GM19043 (cell line): Measurements from ENCODE around the gene HS3ST5.
"Not testable (repeated sequence)": the region's sequence is repeated elsewhere in the genome, so short reads cannot be mapped to it uniquely, and the experiment has no call there.

Source experiments
- ATAC-seq: cut with Tn5 transposase; IDR thresholded peaks from one replicate; pipeline ENCODE4 v1.9.1; 2021; ENCODE audit warnings: low read depth; ENCODE audit not compliant: unreplicated experiment

HS3ST5 gene

DNA sequence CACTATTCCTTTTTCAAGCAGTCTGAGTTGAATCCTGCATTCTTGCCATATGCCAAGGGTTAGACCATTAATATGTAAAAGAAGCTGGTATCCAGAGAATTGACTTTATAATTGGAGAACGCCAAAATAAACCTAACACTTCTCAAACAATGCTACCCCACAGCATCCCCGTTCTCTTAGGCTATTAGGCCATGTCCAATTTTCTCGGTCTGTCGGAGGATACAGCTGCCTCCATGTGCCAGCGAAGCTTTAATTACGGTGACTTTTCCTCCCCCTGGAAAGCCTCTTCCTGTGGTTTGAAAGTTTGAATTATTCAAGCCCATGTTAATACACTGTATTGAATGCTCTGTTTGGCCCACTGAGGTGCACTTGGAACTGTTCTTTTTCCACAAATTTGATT lies 60.5 kb downstream of the HS3ST5 start:
- ATAC-seq = no peak

GRCh38 chr6:114281496-114281895 lies 61.3 kb downstream of the HS3ST5 start:
- no peak for ATAC-seq

DNA sequence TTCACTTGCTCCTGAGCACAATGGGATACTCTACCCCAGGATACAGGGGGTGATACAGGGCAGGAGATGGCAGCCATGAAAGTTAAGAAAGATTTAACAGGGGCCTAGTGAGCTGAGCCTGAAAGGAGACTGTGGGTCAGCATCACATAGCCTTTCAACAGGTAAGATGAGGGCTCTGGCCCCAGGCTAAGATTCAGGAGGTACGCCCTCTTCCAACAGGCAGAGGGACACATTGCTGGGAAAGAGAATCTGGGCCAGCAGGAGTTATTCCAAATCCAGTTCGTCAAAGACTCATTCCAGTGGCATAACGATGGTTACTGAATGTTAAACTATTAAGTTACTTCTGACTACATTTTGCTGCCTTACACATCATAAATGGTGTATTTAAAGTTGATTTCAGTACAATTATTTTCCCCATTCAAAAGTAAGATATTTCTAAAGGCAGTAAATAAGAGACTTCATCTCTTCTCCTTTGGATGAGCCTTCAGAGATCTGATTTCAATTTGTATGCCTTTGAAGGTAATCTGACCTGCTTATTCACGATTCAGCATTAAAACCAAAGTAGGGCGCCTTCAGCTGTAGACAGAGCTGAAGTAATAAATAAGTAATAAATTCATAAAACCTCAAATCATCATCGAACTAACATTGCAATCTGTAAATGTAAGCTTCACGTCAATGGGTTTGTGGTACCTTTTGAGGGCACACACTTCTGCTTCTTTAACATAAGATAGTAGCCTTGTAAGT lies 62.4 kb downstream of the HS3ST5 start:
- no peak for ATAC-seq

DNA sequence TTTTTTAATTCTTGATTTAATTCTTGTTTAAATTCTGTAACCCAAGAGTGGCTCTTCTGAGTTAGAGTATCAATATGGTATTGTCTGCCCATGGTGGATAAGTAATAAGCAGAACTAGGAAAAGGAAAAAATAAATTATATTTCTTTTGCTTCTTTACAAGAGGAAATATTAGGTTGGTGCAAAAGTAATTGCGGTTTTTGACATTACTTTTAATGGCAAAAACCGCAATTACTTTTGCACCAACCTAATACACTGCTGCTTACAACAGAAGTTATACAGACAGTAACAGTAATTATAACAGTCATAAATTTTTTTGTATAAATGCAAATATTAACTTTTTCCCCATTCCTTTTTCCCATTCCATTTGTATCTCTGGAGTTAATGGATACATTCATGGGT lies 65.6 kb downstream of the HS3ST5 start:
- no peak for ATAC-seq

DNA sequence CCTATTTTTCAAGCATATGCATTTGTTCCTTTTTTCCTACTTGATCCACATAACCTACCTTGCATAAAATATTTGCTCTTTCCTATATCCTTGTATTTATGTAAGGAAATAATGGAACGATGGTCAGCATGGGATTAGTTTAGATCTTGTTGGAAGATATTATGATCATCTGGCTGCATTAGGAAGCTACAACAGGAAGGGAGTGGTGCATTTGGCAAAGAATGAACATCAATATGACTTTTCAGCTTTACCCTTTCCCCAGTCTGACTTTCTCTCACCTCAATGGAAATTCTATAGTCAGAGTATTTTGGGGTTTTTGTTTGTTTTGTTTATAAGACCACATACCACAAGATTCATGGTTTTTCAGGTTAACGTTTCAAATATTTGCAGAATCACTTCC lies 66.0 kb downstream of the HS3ST5 start:
- no peak for ATAC-seq

GRCh38 chr6:114274836-114275235 lies 68.0 kb downstream of the HS3ST5 start:
- ATAC-seq = no peak

- no peak for ATAC-seq
These were observed 70.2 kb downstream of the HS3ST5 start for GRCh38 chr6:114272582-114272981.

DNA sequence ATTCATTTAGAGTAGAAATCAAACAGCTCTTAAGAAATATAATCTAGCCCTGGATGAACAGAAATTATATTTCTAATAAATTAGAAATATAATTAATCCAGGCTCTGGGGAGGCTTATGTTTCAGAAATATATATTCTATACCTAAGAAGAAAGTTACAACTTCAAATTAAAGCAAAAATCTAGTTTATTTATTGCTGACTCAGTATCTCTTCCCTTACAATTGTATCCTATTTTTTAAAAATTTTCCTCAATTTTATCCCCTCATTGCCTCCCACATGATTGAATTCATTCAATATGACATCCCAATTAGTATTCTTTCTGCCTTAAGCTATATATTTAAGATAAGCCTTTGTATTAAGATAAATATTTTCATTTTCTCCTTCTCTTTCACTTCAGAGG lies 71.4 kb downstream of the HS3ST5 start:
- no peak for ATAC-seq

GRCh38 chr6:114267897-114268296 lies 74.9 kb downstream of the HS3ST5 start:
- no peak for ATAC-seq

DNA sequence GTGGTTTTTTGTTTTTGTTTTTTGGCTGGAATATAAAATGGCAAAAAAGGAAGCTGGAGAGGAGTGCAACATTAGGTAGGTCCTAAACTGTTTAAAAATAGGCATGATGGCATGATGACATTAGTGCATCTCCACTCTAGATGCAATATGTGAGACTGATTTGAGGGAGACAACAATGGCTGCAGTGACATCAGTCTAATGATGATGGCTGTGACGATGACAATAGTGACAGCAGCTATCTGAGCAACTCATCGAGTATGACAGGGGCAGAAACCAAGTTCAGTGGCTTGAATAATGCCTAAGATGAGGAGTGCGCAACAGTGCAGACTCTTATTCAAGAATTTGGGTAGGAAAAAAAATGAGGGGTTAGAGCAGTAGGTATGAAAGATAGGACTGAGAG lies 82.0 kb downstream of the HS3ST5 start:
- ATAC-seq = no peak

- ATAC-seq = no peak
These were observed 84.4 kb downstream of the HS3ST5 start for GRCh38 chr6:114258376-114258775.

GRCh38 chr6:114253431-114253830 lies 89.4 kb downstream of the HS3ST5 start:
- ATAC-seq = no peak

GRCh38 chr6:114249522-114249921 lies 93.3 kb downstream of the HS3ST5 start:
- no peak for ATAC-seq

GRCh38 chr6:114247101-114247500 lies 95.7 kb downstream of the HS3ST5 start:
- no peak for ATAC-seq

GRCh38 chr6:114240796-114241195 lies 102.0 kb downstream of the HS3ST5 start:
- no peak for ATAC-seq

DNA sequence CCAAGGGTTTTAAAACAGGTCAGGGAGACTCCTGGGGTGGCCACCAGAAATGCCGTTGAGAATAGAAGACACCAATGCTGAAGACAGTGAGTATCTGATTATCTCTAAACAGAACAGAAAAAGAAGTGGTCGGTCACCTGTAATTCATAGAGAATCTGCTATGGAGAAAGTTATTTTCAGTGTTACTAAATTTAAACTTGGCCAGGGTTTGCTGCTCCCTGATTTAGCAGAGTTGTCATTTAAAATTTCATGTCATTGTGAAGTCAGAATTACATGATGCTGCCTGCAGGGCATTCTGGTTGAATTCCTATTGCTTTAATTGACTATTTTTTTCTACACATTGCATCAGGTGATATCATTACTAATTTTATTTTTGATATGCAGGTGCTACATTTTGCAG lies 114.1 kb downstream of the HS3ST5 start:
- no peak for ATAC-seq

GRCh38 chr6:114227944-114228468 lies 114.8 kb downstream of the HS3ST5 start:
- no peak for ATAC-seq

DNA sequence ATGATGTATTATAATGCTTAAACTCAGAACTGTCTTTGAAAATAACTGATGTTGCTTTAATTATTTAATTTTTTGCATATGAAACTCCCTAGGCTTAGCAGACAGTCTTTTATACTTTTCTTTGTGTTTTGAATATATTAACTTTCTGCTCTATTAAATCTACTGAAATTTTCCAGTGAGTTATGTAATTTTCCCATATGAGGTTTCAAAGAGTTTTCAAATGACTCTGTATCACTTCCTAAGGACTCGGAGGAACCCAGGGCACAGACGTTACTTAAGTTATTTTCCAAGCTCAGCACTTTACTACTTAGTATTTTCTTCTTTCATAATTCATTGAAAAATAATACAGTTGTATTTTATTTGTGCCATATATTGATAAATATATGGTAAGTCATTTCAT lies 122.6 kb downstream of the HS3ST5 start:
- no peak for ATAC-seq

DNA sequence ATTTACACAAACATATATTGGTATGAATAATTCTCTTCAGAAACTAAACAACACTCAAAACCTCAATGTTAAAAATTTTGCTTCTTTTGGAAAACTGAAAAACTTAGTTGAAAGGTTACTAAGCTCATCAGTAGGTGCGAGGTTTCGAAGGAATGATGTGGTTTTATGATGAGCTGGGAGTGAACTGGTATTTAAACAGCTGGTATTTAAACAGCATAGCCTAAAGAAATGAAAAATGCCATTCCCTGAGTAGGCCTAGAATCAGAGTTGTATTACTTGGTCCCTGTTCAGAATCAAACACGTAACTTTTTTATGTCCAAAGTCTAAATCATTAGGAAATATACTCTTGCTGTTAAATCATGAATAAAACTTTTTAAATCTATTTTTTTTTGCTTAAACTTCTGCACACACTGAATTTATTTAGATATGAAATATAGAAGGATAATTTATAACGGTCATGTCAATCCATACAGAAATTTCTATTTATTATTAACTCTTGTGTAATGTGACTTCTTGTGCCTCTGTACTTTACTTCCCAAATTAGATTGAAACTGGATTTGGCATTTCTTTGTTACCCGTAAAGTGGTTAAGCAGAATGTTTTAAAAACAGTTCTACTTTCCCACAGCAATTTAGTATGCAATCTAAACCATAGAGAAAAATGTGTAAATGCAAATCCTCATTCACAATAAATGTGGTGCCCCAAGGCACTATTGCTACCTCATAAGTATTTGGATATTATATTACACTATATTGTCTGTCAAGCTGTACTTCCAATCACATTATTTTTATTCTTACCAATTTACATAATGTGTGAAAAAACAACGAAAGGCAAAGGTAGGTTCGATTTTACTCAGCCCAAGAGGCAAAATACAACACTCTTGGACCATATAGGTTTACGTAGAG lies 124.1 kb downstream of the HS3ST5 start:
- ATAC-seq = no peak

DNA sequence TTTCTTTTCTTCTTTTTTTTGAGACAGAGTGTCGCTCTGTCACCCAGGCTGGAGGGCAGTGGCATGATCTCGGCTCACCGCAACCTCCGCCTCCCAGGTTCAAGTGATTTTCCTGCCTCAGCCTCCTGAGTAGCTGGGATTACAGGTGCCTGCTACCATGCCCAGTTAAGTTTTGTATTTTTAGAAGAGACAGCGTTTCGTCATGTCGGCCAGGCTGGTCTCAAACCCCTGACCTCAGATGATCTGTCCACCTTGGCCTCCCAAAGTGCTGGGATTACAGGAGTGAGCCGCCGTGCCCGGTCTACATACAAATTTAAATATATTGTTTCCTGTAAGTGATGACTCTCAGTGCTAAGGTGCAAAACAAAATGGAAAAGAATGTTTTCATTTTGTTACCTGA lies 124.8 kb downstream of the HS3ST5 start:
- ATAC-seq = not testable (repeated sequence)

DNA sequence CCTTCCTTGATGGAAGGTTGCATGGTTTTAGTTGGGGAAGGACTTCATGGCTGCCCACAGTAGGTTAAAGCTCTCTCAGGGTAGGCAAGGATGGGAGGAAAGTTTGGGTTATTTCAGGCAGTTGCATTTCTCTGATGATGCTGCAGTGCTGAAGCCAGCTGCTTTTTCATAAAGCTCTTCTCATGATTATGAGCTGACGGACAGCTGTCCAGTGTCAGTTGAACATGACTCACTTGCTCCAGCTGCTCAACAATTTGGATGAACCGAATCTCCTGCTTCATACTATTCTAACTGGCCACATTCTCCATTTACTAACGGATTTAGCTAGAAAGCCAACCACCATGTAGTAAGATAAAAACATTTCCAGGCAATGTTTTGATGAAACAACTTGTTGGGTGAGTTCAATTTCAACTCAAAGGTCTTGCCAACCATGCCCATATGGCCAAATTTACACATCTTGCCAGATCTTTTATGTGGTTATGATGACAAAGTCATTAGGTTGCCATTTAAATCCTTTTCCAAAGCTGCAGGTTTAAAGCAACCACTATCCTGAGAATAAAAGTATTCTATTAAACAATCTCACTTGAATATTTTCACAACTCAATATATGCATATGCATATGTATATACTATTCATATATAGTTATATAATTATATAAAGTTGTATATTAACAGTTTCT lies 125.9 kb downstream of the HS3ST5 start:
- ATAC-seq = no peak
